GM12878 (cell line): Measurements from ENCODE around the gene SCP2. TPM values are rescaled to one million over a fixed set of nuclear protein-coding genes. Genes with fewer than 3 reads are reported as not detected.
"Not testable (repeated sequence)": the region's sequence is repeated elsewhere in the genome, so short reads cannot be mapped to it uniquely, and the experiment has no call there.

Source experiments
- ATAC-seq: fragments of 200-7000 bp; cut with Tn5 transposase; 3 replicates; pipeline ENCODE4 v1.9.1; 2020; ENCODE audit warnings: mild to moderate bottlenecking, moderate library complexity
- BruUV-seq: library from RNA; stranded (reverse); fragments of 400-500 nt; replicated peaks from 2 replicates; lab custom pipeline; 2021; lab: Mats Ljungman, UMichigan
- CTCF ChIA-PET: fragments of 300-600 bp; sonication (Branson Sonifier 250); formaldehyde crosslinking; extraction: SDS; loops from one replicate; lab custom pipeline; 2021; ENCODE audit warnings: inconsistent platforms; lab: Yijun Ruan, JAX
- POLR2A ChIA-PET: fragments of 350-600 bp; formaldehyde crosslinking; extraction: SDS; loops from one replicate; lab custom pipeline; 2021; ENCODE audit warnings: inconsistent platforms; lab: Charles Lee
- RAD21 ChIA-PET: fragments of 300-600 bp; sonication (Branson Sonifier 250); formaldehyde crosslinking; loops from one replicate; lab custom pipeline; 2023; ENCODE audit warnings: antibody characterized with exemption; ENCODE audit not compliant: unreplicated experiment; lab: Charles Lee
- SMC1A ChIA-PET: fragments of 300-600 bp; sonication (Branson Sonifier 250); formaldehyde crosslinking; loops from one replicate; lab custom pipeline; 2023; ENCODE audit not compliant: unreplicated experiment, uncharacterized antibody; lab: Charles Lee
- DNase-seq: peaks from one replicate; pipeline ENCODE4 v3.0.0-alpha.2; 2011; ENCODE audit warnings: low read depth, low spot score
- FAIRE-seq: peaks from 3 replicates; lab custom pipeline; 2011; peaks lifted over from hg19 to GRCh38; lab: Jason Lieb, UNC
- H2AFZ ChIP-seq: 2 replicates; pipeline ENCODE4 v1.6.0; 2011; ENCODE audit warnings: low read depth, low read length, control low read depth; ENCODE audit not compliant: control insufficient read depth
- H3K27ac ChIP-seq: 2 replicates; pipeline ENCODE4 v1.5.1; 2011; ENCODE audit warnings: control low read depth; ENCODE audit not compliant: control insufficient read depth, insufficient read depth
- H3K27me3 ChIP-seq, 2 experiments: replicated peaks in 1 of 2; 2 replicates each; pipeline versions ENCODE4 v1.6.0 to v1.6.1; 2011; ENCODE audit warnings: low read length in 1 of 2; ENCODE audit not compliant: control insufficient read depth in 2 of 2, insufficient read depth in 2 of 2
- H3K36me3 ChIP-seq, 2 experiments: 2 replicates each; pipeline ENCODE4 v1.5.1; 2011; ENCODE audit warnings: low read length in 1 of 2; ENCODE audit not compliant: control insufficient read depth in 2 of 2, insufficient read depth in 2 of 2
- H3K4me1 ChIP-seq: 2 replicates; pipeline ENCODE4 v1.6.1; 2011; ENCODE audit warnings: mild to moderate bottlenecking, low read length, moderate library complexity, mixed read lengths; ENCODE audit not compliant: control insufficient read depth, insufficient read depth
- H3K4me2 ChIP-seq: 2 replicates; pipeline ENCODE4 v1.6.0; 2011; ENCODE audit warnings: control low read depth; ENCODE audit not compliant: control insufficient read depth, insufficient read depth
- H3K4me3 ChIP-seq: fragments of 200-600 bp; sonication (generic); 2 replicates; pipeline ENCODE4 v1.5.1; 2016
- H3K79me2 ChIP-seq: 2 replicates; pipeline ENCODE4 v1.6.0; 2011; ENCODE audit warnings: low read length; ENCODE audit not compliant: control insufficient read depth, insufficient read depth
- H3K9ac ChIP-seq: 2 replicates; pipeline ENCODE4 v1.8.0; 2011; ENCODE audit warnings: low read length, control low read depth, mixed read lengths; ENCODE audit not compliant: control insufficient read depth, insufficient read depth
- H3K9me3 ChIP-seq: replicated peaks from 3 replicates; pipeline ENCODE4 v1.5.1; 2011; ENCODE audit warnings: mild to moderate bottlenecking, low read length; ENCODE audit not compliant: control insufficient read depth, insufficient read depth
- H4K20me1 ChIP-seq: 2 replicates; pipeline ENCODE4 v1.6.0; 2011; ENCODE audit not compliant: control insufficient read depth, insufficient read depth
- CTCF ChIP-seq, 3 experiments: IDR thresholded peaks in 2 of 3; conservative IDR thresholded peaks in 1 of 3; 2 replicates each; pipeline ENCODE4 v1.5.1; 2011; ENCODE audit warnings: low read depth in 3 of 3, low read length in 3 of 3, mild to moderate bottlenecking in 3 of 3, control low read depth in 2 of 3, moderate library complexity in 2 of 3, inconsistent platforms in 1 of 3, mixed read lengths in 1 of 3; ENCODE audit not compliant: control insufficient read depth in 2 of 3, insufficient read depth in 1 of 3; ENCODE audit errors: extremely low read depth in 1 of 3
- ETV6 ChIP-seq, 2 experiments: fragments of 450-650 bp in 1 of 2; IDR thresholded peaks in 1 of 2; conservative IDR thresholded peaks in 1 of 2; 2 replicates each; pipeline ENCODE4 v1.6.1; 2014; ENCODE audit warnings: antibody characterized with exemption in 1 of 2, borderline replicate concordance in 1 of 2, low read depth in 1 of 2, mild to moderate bottlenecking in 1 of 2, moderate library complexity in 1 of 2
- FOS ChIP-seq: IDR thresholded peaks from 3 replicates; pipeline ENCODE4 v1.6.1; 2011; ENCODE audit warnings: borderline replicate concordance; ENCODE audit not compliant: insufficient read length; ENCODE audit errors: extremely low read depth
- IRF5 ChIP-seq: fragments of 450-650 bp; IDR thresholded peaks from 2 replicates; pipeline ENCODE4 v1.6.1; 2017; ENCODE audit warnings: borderline replicate concordance
- TCF12 ChIP-seq: IDR thresholded peaks from 2 replicates; pipeline ENCODE4 v1.6.1; 2011; ENCODE audit warnings: low read depth, mild to moderate bottlenecking, low read length
- ZNF687 ChIP-seq: fragments of 450-650 bp; IDR thresholded peaks from 2 replicates; pipeline ENCODE4 v1.6.1; 2017; ENCODE audit warnings: mild to moderate bottlenecking, moderate library complexity
- WGBS: methylation state at CpG from one replicate; pipeline ENCODE4 v1.1.6; 2016; ENCODE audit warnings: low lambda C conversion rate; ENCODE audit not compliant: insufficient replicate concordance, insufficient coverage; ENCODE audit errors: missing lambda C conversion rate; 5-methylcytosine and 5-hydroxymethylcytosine counted together
- in situ Hi-C: fragments of 300-500 bp; cut with MboI; formaldehyde crosslinking; loops from 9 replicates; pipeline ENCODE4 v1.14.3; 2018; ENCODE audit warnings: mixed read lengths
- intact Hi-C: fragments of 100-400 bp; cut with micrococcal nuclease; formaldehyde crosslinking; loops from one replicate; pipeline ENCODE4 v1.14.2; 2022; ENCODE audit not compliant: unreplicated experiment
- polyA plus RNA-seq, 11 experiments: library from polyadenylated mRNA; depleted of rRNA in 4 of 11; unstranded in 6 of 11; stranded (reverse) in 5 of 11; fragments of >200 nt; fragmentation: Nextera tagmentation in 4 of 11; fragmentation: Illumina TruSeq in 1 of 11; extraction: Ambion mirVana in 4 of 11; extraction: Trizol in 1 of 11; gene quantifications; 1 replicate in 1 of 11; 2 replicates in 10 of 11; pipeline versions ENCODE4 v1.2.1 to v1.2.3, GENCODE V29; 2011 to 2016; ENCODE audit warnings: inconsistent platforms in 2 of 11, missing spikeins in 2 of 11, low read depth in 1 of 11
- total RNA-seq, 4 experiments: library from RNA; depleted of rRNA in 3 of 4; stranded (reverse); fragments of >200 nt in 3 of 4; fragmentation: Illumina TruSeq in 1 of 4; extraction: Trizol in 1 of 4; gene quantifications; 2 replicates each; pipeline versions ENCODE4 v1.2.1 to v1.2.3, GENCODE V29; 2013 to 2021

Gene SCP2
- total and polyA plus RNA-seq, 10 of the 15 experiments (the other 5 are each of a cell fraction or from before 2014, with no cell fraction given) = 74.3 to 327 (median 127) TPM

DNA sequence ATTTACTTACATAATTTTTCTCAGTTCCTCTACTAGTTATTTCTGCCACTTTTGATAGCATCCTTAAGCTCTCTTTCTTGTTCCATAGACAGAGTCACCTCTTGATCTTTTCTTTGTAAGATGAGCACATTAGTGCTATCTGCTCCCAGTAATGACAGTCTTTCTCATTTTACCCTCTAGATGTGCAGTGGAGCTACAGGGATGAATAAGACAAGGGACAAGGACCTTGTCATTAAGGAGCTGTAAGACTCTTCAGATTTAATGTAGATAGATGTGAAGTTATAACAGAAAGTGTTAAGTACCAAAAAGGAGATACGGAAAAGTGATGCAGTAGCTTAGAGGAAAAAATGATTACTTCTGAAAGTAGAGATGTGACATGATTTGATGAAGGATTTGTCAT, 20.4 kb downstream of the SCP2 start:
- ATAC-seq = no peak
- RAD21 ChIA-PET = interaction anchor here (0.6 kb wide), 1 partner anchor 23 kb away, joined by 3 read pairs; no protein-coding TSS in a partner anchor
- in situ Hi-C loops = no loop called here
- WGBS = 100% methylated on average over 1 of the region's 1 CpG
- no TSS peak for BruUV-seq
- CTCF ChIA-PET = interaction anchor here (1.0 kb wide), 1 partner anchor 236 kb away, joined by 5 read pairs; no protein-coding TSS in a partner anchor
- no peaks in the 10 kb centered on the region for H3K79me2 ChIP-seq
- no peaks in the 10 kb centered on the region for H3K4me1 ChIP-seq
- no peaks in the 10 kb centered on the region for H3K9me3 ChIP-seq
- no peaks in the 10 kb centered on the region for H4K20me1 ChIP-seq
- H3K27me3 ChIP-seq = no peaks in the 10 kb centered on the region
- SMC1A ChIA-PET = interaction anchor here (1.0 kb wide), 1 partner anchor 15 kb away, joined by 3 read pairs; no protein-coding TSS in a partner anchor
- H3K9ac ChIP-seq = no peak overlapping the region
- no peak for FAIRE-seq
- POLR2A ChIA-PET = no interaction called here
- no peak overlapping the region for H3K27ac ChIP-seq
- H3K36me3 ChIP-seq = no peaks in the 10 kb centered on the region
- H3K4me3 ChIP-seq = no peak overlapping the region
- no peak for DNase-seq
- H2AFZ ChIP-seq = no peak overlapping the region
- no peak overlapping the region for H3K4me2 ChIP-seq
- TF ChIP-seq IRF5 (no peak), ETV6 (conservative IDR thresholded peaks at IDR 0.05 in 1 of 2, IDR thresholded peaks at IDR 0.05 in 1 of 2; ENCODE audit: borderline replicate concordance in 1 of 2, low read depth in 1 of 2) (no peak), TCF12 (no peak), ZNF687 (no peak), CTCF (IDR thresholded peaks at IDR 0.05 in 2 of 3, conservative IDR thresholded peaks at IDR 0.05 in 1 of 3; ENCODE audit: control insufficient read depth in 2 of 3, extremely low read depth in 1 of 3, insufficient read depth in 1 of 3, low read depth in 3 of 3, low read length in 3 of 3) (no peak), FOS (no peak)
- TF ChIP-seq, all 136 proteins: peak for 0
- intact Hi-C loops = no loop called here

DNA sequence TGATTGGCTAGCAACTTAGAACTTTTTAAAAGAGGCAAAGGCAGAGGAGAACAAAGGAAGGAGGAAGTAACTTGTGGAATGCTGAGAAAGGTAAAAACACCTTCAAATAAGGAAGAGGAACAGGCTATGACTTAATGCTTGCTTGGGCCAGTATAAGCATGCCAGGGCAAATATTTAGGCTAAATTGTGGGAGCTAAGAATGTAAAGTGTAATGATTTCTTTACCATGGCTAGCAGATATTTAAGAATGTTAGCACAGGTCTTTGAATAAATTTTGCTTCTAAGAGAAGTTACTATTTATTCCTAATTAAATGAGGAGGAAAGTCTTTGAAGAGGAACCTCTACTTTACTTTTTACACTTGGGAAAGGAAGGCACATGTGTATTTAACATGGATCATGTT, 22.5 kb downstream of the SCP2 start:
- H3K4me2 ChIP-seq, POLR2A ChIA-PET, H3K9ac ChIP-seq, ATAC-seq, H2AFZ ChIP-seq, H3K9me3 ChIP-seq, DNase-seq, CTCF ChIA-PET, RAD21 ChIA-PET, H3K27ac ChIP-seq, H3K4me1 ChIP-seq, H3K4me3 ChIP-seq, H4K20me1 ChIP-seq, in situ Hi-C loops, BruUV-seq, H3K36me3 ChIP-seq, SMC1A ChIA-PET, H3K27me3 ChIP-seq, intact Hi-C loops, FAIRE-seq, H3K79me2 ChIP-seq: not testable (repeated sequence)
